ENCODE data around the gene IPO4. TPM values are rescaled to one million over a fixed set of nuclear protein-coding genes. Genes with fewer than 3 reads are reported as not detected.

The IPO4 gene
- total RNA-seq, 1 experiment from 2014 or later: 82.6 TPM

- CTCF ChIA-PET: interaction anchor here (0.6 kb wide), 1 partner anchor 89 kb away, joined by 5 read pairs; no protein-coding TSS in a partner anchor
- Mint-ChIP-seq H3K27ac (ENCODE audit: unreplicated experiment) (no peak overlapping the region), H3K36me3 (ENCODE audit: insufficient read depth, unreplicated experiment) (peaks cover 22% of the 10 kb centered on the region), H3K27me3 (ENCODE audit: unreplicated experiment) (no peaks in the 10 kb centered on the region), H3K4me3 (ENCODE audit: low read depth, unreplicated experiment) (no peak overlapping the region), H3K9me3 (ENCODE audit: low read depth, unreplicated experiment) (no peaks in the 10 kb centered on the region), H3K4me1 (ENCODE audit: low read depth, unreplicated experiment) (peaks cover 15% of the 10 kb centered on the region)
- no peak for DNase-seq
- BruUV-seq (replicated peaks): no TSS peak
- intact Hi-C loops (cut with micrococcal nuclease; ENCODE audit: unreplicated experiment): no loop called here
- no peak for TF ChIP-seq CTCF (IDR thresholded peaks at IDR 0.05; ENCODE audit: unreplicated experiment)
Measured at GRCh38 chr14:24132061-24132685, 56.4 kb downstream of the IPO4 start.

GRCh38 chr14:24131549-24131966 lies 57.1 kb downstream of the IPO4 start:
- intact Hi-C loops (cut with micrococcal nuclease; ENCODE audit: unreplicated experiment): no loop called here
- no peak overlapping the region for H3K4me3 Mint-ChIP-seq (ENCODE audit: low read depth, unreplicated experiment)
- no peak for DNase-seq
- CTCF ChIA-PET: no interaction called here
- TF ChIP-seq CTCF (IDR thresholded peaks at IDR 0.05; ENCODE audit: unreplicated experiment): no peak
- no peaks in the 10 kb centered on the region for H3K27me3 Mint-ChIP-seq (ENCODE audit: unreplicated experiment)
- H3K4me1 Mint-ChIP-seq (ENCODE audit: low read depth, unreplicated experiment): peaks cover 10% of the 10 kb centered on the region
- H3K27ac Mint-ChIP-seq (ENCODE audit: unreplicated experiment): no peak overlapping the region
- BruUV-seq (replicated peaks): no TSS peak
- no peaks in the 10 kb centered on the region for H3K9me3 Mint-ChIP-seq (ENCODE audit: low read depth, unreplicated experiment)
- peaks cover 16% of the 10 kb centered on the region for H3K36me3 Mint-ChIP-seq (ENCODE audit: insufficient read depth, unreplicated experiment)

- peaks cover 10% of the 10 kb centered on the region for H3K4me1 Mint-ChIP-seq (ENCODE audit: low read depth, unreplicated experiment)
- intact Hi-C loops (cut with micrococcal nuclease; ENCODE audit: unreplicated experiment): no loop called here
- no peak for TF ChIP-seq CTCF (IDR thresholded peaks at IDR 0.05; ENCODE audit: unreplicated experiment)
- DNase-seq: no peak
- no TSS peak for BruUV-seq (replicated peaks)
- H3K27me3 Mint-ChIP-seq (ENCODE audit: unreplicated experiment): no peaks in the 10 kb centered on the region
- H3K9me3 Mint-ChIP-seq (ENCODE audit: low read depth, unreplicated experiment): no peaks in the 10 kb centered on the region
- CTCF ChIA-PET: interaction anchor here (0.7 kb wide), 1 partner anchor 348 kb away, joined by 3 read pairs; no protein-coding TSS in a partner anchor
- no peak overlapping the region for H3K27ac Mint-ChIP-seq (ENCODE audit: unreplicated experiment)
- H3K4me3 Mint-ChIP-seq (ENCODE audit: low read depth, unreplicated experiment): no peak overlapping the region
- peaks cover 10% of the 10 kb centered on the region for H3K36me3 Mint-ChIP-seq (ENCODE audit: insufficient read depth, unreplicated experiment)
Measured at GRCh38 chr14:24130717-24131548, 57.7 kb downstream of the IPO4 start.

- DNase-seq: no peak
- BruUV-seq (replicated peaks): no TSS peak
- TF ChIP-seq CTCF (IDR thresholded peaks at IDR 0.05; ENCODE audit: unreplicated experiment): no peak
- intact Hi-C loops (cut with micrococcal nuclease; ENCODE audit: unreplicated experiment): no loop called here
- Mint-ChIP-seq H3K4me3 (ENCODE audit: low read depth, unreplicated experiment) (no peak within 1 kb of the TSS), H3K9me3 (ENCODE audit: low read depth, unreplicated experiment) (no peaks in the 10 kb centered on the region), H3K36me3 (ENCODE audit: insufficient read depth, unreplicated experiment) (peaks cover 5% of the 10 kb centered on the region), H3K4me1 (ENCODE audit: low read depth, unreplicated experiment) (peaks cover 6% of the 10 kb centered on the region), H3K27ac (ENCODE audit: unreplicated experiment) (no peak within 1 kb of the TSS), H3K27me3 (ENCODE audit: unreplicated experiment) (no peaks in the 10 kb centered on the region)
- CTCF ChIA-PET: no interaction called here
Measured at GRCh38 chr14:24130380-24130716, 58.3 kb downstream of the IPO4 start, which contains the start of gene FITM1. Gene FITM1 (plus strand): TSS chr14:24130659. CDS start chr14:24131564, 905 bp downstream.

Small RNAs within 50 kb of the gene (microRNA-seq; reads per million reads assigned to microRNA genes)
- not detected for gene MIR7703

Other genes starting within 250 kb of the IPO4 start
- gene DHRS4, start 235.0 kb downstream of the IPO4 start, total RNA-seq (2022): 15.7 and 19.0 TPM in 2 replicates
- 10.5 and 12.0 TPM in 2 replicates for gene DHRS4L2, start 199.9 kb downstream of the IPO4 start, total RNA-seq (2022)
- 0.33 and 0.42 TPM in 2 replicates for gene CARMIL3, start 136.8 kb downstream of the IPO4 start, total RNA-seq (2022)
- not detected in 2 replicates for gene CPNE6, start 117.3 kb downstream of the IPO4 start, total RNA-seq (2022)
- 38.0 and 43.6 TPM in 2 replicates for gene PCK2, start 94.5 kb downstream of the IPO4 start, total RNA-seq (2022)
- 58.2 and 63.4 TPM in 2 replicates for gene DCAF11, start 74.0 kb downstream of the IPO4 start, total RNA-seq (2022)
- gene NRL, start 73.9 kb downstream of the IPO4 start, total RNA-seq (2022): 1.8 and 2.3 TPM in 2 replicates
- 0.47 and 0.98 TPM in 2 replicates for gene FITM1, start 58.2 kb downstream of the IPO4 start, total RNA-seq (2022)
- 259 and 289 TPM in 2 replicates for gene PSME1, start 52.6 kb downstream of the IPO4 start, total RNA-seq (2022)
- 38.0 and 39.2 TPM in 2 replicates for gene EMC9, start 47.2 kb downstream of the IPO4 start, total RNA-seq (2022)
- gene PSME2, start 42.2 kb downstream of the IPO4 start, total RNA-seq (2022): 288 and 359 TPM in 2 replicates
- 95.9 and 103 TPM in 2 replicates for gene RNF31, start 41.3 kb downstream of the IPO4 start, total RNA-seq (2022)
- gene IRF9, start 27.6 kb downstream of the IPO4 start, total RNA-seq (2022): 124 and 184 TPM in 2 replicates
- gene REC8, start 16.7 kb downstream of the IPO4 start, total RNA-seq (2022): 37.5 and 42.7 TPM in 2 replicates
- gene TM9SF1, start 6.6 kb upstream of the IPO4 start, total RNA-seq (2022): 68.0 and 70.9 TPM in 2 replicates
- 0.47 TPM in 1 of 2 replicates, not detected in the other for gene TSSK4, start 16.9 kb upstream of the IPO4 start, total RNA-seq (2022)
- gene CHMP4A, start 24.7 kb upstream of the IPO4 start, total RNA-seq (2022): 53.2 and 60.8 TPM in 2 replicates
- 7.4 and 8.9 TPM in 2 replicates for gene MDP1, start 27.2 kb upstream of the IPO4 start, total RNA-seq (2022)
- 192 and 198 TPM in 2 replicates for gene NEDD8, start 43.6 kb upstream of the IPO4 start, total RNA-seq (2022)
- 61.3 and 63.4 TPM in 2 replicates for gene GMPR2, start 44.1 kb upstream of the IPO4 start, total RNA-seq (2022)
- 38.3 and 40.4 TPM in 2 replicates for gene TINF2, start 53.8 kb upstream of the IPO4 start, total RNA-seq (2022)
- 4.5 and 7.5 TPM in 2 replicates for gene TGM1, start 74.4 kb upstream of the IPO4 start, total RNA-seq (2022)
- 35.3 and 42.2 TPM in 2 replicates for gene RABGGTA, start 82.8 kb upstream of the IPO4 start, total RNA-seq (2022)
- gene DHRS1, start 111.0 kb upstream of the IPO4 start, total RNA-seq (2022): 18.6 and 19.7 TPM in 2 replicates
- gene NOP9, start 111.0 kb upstream of the IPO4 start, total RNA-seq (2022): 35.9 and 40.2 TPM in 2 replicates
- gene CIDEB, start 119.2 kb upstream of the IPO4 start, total RNA-seq (2022): 0.17 TPM in 1 of 2 replicates, not detected in the other
- 19.3 and 25.8 TPM in 2 replicates for gene LTB4R2, start 121.3 kb upstream of the IPO4 start, total RNA-seq (2022)
- gene LTB4R, start 122.7 kb upstream of the IPO4 start, total RNA-seq (2022): 13.4 and 18.7 TPM in 2 replicates
- 3.0 and 3.4 TPM in 2 replicates for gene ADCY4, start 146.3 kb upstream of the IPO4 start, total RNA-seq (2022)
- 11.0 and 12.6 TPM in 2 replicates for gene RIPK3, start 151.2 kb upstream of the IPO4 start, total RNA-seq (2022)
- gene NFATC4, start 179.4 kb upstream of the IPO4 start, total RNA-seq (2022): 10.7 and 12.8 TPM in 2 replicates
- gene NYNRIN, start 210.2 kb upstream of the IPO4 start, total RNA-seq (2022): 7.5 and 8.4 TPM in 2 replicates
- 0.99 and 1.7 TPM in 2 replicates for gene CBLN3, start 240.9 kb upstream of the IPO4 start, total RNA-seq (2022)
- 47.6 and 54.6 TPM in 2 replicates for gene KHNYN, start 241.1 kb upstream of the IPO4 start, total RNA-seq (2022)

All from Calu3 (cell line).